PC-3 (cell line): ENCODE measurements around the gene CTSC. TPM values are rescaled to one million over a fixed set of nuclear protein-coding genes. Genes with fewer than 3 reads are reported as not detected.

ENCODE experiments used
- ATAC-seq: fragments of 200-7000 bp; cut with Tn5 transposase; 2 replicates; pipeline ENCODE4 v1.9.1; 2020; ENCODE audit warnings: mild to moderate bottlenecking, moderate library complexity
- BruUV-seq: library from RNA; stranded (reverse); fragments of 400-500 nt; replicated peaks from 2 replicates; lab custom pipeline; 2021; lab: Mats Ljungman, UMichigan
- CTCF ChIA-PET: fragments of 300-600 bp; sonication (Branson Sonifier 250); formaldehyde crosslinking; loops from one replicate; lab custom pipeline; 2022; ENCODE audit warnings: antibody characterized with exemption; lab: Charles Lee
- POLR2A ChIA-PET: fragments of 300-600 bp; sonication (Branson Sonifier 250); formaldehyde crosslinking; loops from one replicate; lab custom pipeline; 2022; ENCODE audit warnings: antibody characterized with exemption; ENCODE audit not compliant: unreplicated experiment; lab: Charles Lee
- DNase-seq: peaks from one replicate; pipeline ENCODE4 v3.0.0-alpha.2; 2015
- H2AFZ ChIP-seq: fragments of 300-600 bp; sonication (generic); 2 replicates; pipeline ENCODE4 v1.6.0; 2016; ENCODE audit warnings: antibody characterized with exemption, low read length
- H3F3A ChIP-seq: fragments of 300-600 bp; sonication (generic); one replicate; pipeline ENCODE4 v1.6.0; 2017; ENCODE audit warnings: antibody characterized with exemption, low read length, control low read depth, mild to moderate bottlenecking; ENCODE audit not compliant: unreplicated experiment
- H3K27ac ChIP-seq: fragments of 300-600 bp; sonication (generic); 2 replicates; pipeline ENCODE4 v1.5.1; 2016; ENCODE audit warnings: mild to moderate bottlenecking, low read length
- H3K27me3 ChIP-seq: fragments of 300-600 bp; sonication (generic); 2 replicates; pipeline ENCODE4 v1.6.1; 2016; ENCODE audit warnings: low read length, mixed read lengths
- H3K36me3 ChIP-seq: fragments of 300-600 bp; sonication (generic); 2 replicates; pipeline ENCODE4 v1.6.1; 2016; ENCODE audit warnings: low read depth, mixed run types, low read length, mixed read lengths
- H3K4me1 ChIP-seq: fragments of 300-600 bp; sonication (generic); 2 replicates; pipeline ENCODE4 v1.5.1; 2016; ENCODE audit warnings: low read length; ENCODE audit not compliant: insufficient read depth
- H3K4me2 ChIP-seq: fragments of 300-600 bp; sonication (generic); 2 replicates; pipeline ENCODE4 v1.6.0; 2016; ENCODE audit warnings: low read length
- H3K4me3 ChIP-seq: fragments of 300-600 bp; sonication (generic); 2 replicates; pipeline ENCODE4 v1.5.1; 2016; ENCODE audit warnings: mild to moderate bottlenecking, low read length, mixed read lengths
- H3K79me2 ChIP-seq: fragments of 300-600 bp; sonication (generic); 2 replicates; pipeline ENCODE4 v1.6.1; 2017; ENCODE audit warnings: low read length, mixed read lengths
- H3K9ac ChIP-seq: fragments of 300-600 bp; sonication (generic); 2 replicates; pipeline ENCODE4 v1.6.0; 2016; ENCODE audit warnings: mild to moderate bottlenecking, low read length
- H3K9me2 ChIP-seq: fragments of 300-600 bp; sonication (generic); replicated peaks from 2 replicates; pipeline ENCODE4 v1.6.1; 2016; ENCODE audit warnings: mixed run types, low read length, mixed read lengths
- H3K9me3 ChIP-seq: fragments of 300-600 bp; sonication (generic); 2 replicates; pipeline ENCODE4 v1.6.1; 2016; ENCODE audit warnings: low read length, mixed read lengths
- H4K20me1 ChIP-seq: fragments of 300-600 bp; sonication (generic); 2 replicates; pipeline ENCODE4 v1.6.1; 2016; ENCODE audit warnings: low read length, mixed read lengths
- CTCF ChIP-seq: fragments of 300-600 bp; sonication (generic); conservative IDR thresholded peaks from 2 replicates; pipeline ENCODE4 v1.5.1; 2017; ENCODE audit warnings: antibody characterized with exemption, low read depth, mild to moderate bottlenecking, low read length
- EZH2 ChIP-seq: fragments of 300-600 bp; sonication (generic); IDR thresholded peaks from one replicate; pipeline ENCODE4 v1.6.1; 2017; ENCODE audit warnings: antibody characterized with exemption, mild to moderate bottlenecking, low read length; ENCODE audit not compliant: unreplicated experiment
- EZH2phosphoT487 ChIP-seq: fragments of 300-600 bp; sonication (generic); IDR thresholded peaks from 2 replicates; pipeline ENCODE4 v1.6.1; 2018; ENCODE audit warnings: mild to moderate bottlenecking, antibody characterized with exemption, low read length, borderline replicate concordance
- intact Hi-C: fragments of 100-400 bp; cut with micrococcal nuclease; formaldehyde crosslinking; loops from 2 replicates; pipeline ENCODE4 v1.9.0; 2023
- total RNA-seq: library from RNA; depleted of rRNA; stranded (reverse); fragments of >200 nt; gene quantifications from 2 replicates; pipeline ENCODE4 v1.2.3, GENCODE V29; 2014

CTSC gene
- total RNA-seq, 1 experiment from 2014 or later, result 240 TPM

GRCh38 chr11:88297421-88297820, 40.1 kb downstream of the CTSC start:
- H3K9ac ChIP-seq, result no peak overlapping the region
- no TSS peak for BruUV-seq
- H3F3A ChIP-seq, result no peaks in the 10 kb centered on the region
- H3K27me3 ChIP-seq, result no peaks in the 10 kb centered on the region
- peaks cover 56% of the 10 kb centered on the region for H3K36me3 ChIP-seq
- no peaks in the 10 kb centered on the region for H4K20me1 ChIP-seq
- H3K4me1 ChIP-seq, result peaks cover 11% of the 10 kb centered on the region
- H3K79me2 ChIP-seq, result no peaks in the 10 kb centered on the region
- H3K27ac ChIP-seq, result no peak overlapping the region
- H3K9me3 ChIP-seq, result no peaks in the 10 kb centered on the region
- no peak overlapping the region for H3K4me3 ChIP-seq
- H3K9me2 ChIP-seq, result no peaks in the 10 kb centered on the region
- ChIA-PET CTCF (no interaction called here), POLR2A (no interaction called here)
- no peak for TF ChIP-seq EZH2
- no peak for TF ChIP-seq EZH2phosphoT487
- H3K4me2 ChIP-seq, result no peak overlapping the region
- ATAC-seq (no peak), DNase-seq (no peak)
- H2AFZ ChIP-seq, result no peak overlapping the region
- intact Hi-C loops, result no loop called here

- BruUV-seq, result no TSS peak
- Histone ChIP-seq H3K27ac (no peak overlapping the region), H3K4me1 (peaks cover 15% of the 10 kb centered on the region), H3K79me2 (no peaks in the 10 kb centered on the region), H3K9me3 (no peaks in the 10 kb centered on the region), H3F3A (no peaks in the 10 kb centered on the region), H3K4me2 (no peak overlapping the region), H3K9me2 (no peaks in the 10 kb centered on the region), H3K27me3 (no peaks in the 10 kb centered on the region), H3K36me3 (peaks cover 49% of the 10 kb centered on the region), H3K4me3 (no peak overlapping the region), H3K9ac (no peak overlapping the region), H2AFZ (no peak overlapping the region), H4K20me1 (no peaks in the 10 kb centered on the region)
- ChIA-PET CTCF (no interaction called here), POLR2A (no interaction called here)
- ATAC-seq (no peak), DNase-seq (no peak)
- intact Hi-C loops, result no loop called here
- no peak for TF ChIP-seq EZH2phosphoT487
- no peak for TF ChIP-seq EZH2
- no peak for TF ChIP-seq CTCF
These were observed 42.5 kb downstream of the CTSC start for GRCh38 chr11:88295028-88295427.

- H4K20me1 ChIP-seq, result no peaks in the 10 kb centered on the region
- no peak for TF ChIP-seq EZH2
- no peak for TF ChIP-seq EZH2phosphoT487
- no peak for TF ChIP-seq CTCF
- no peaks in the 10 kb centered on the region for H3K79me2 ChIP-seq
- no peaks in the 10 kb centered on the region for H3K27me3 ChIP-seq
- H3K4me1 ChIP-seq, result peaks cover 17% of the 10 kb centered on the region
- TSS peak; percentile 73 for BruUV-seq
- no peak for ATAC-seq
- POLR2A ChIA-PET, result no interaction called here
- no peak for DNase-seq
- intact Hi-C loops, result no loop called here
- no peaks in the 10 kb centered on the region for H3K9me3 ChIP-seq
- no peak overlapping the region for H3K4me2 ChIP-seq
- H3K27ac ChIP-seq, result no peak overlapping the region
- peaks cover 43% of the 10 kb centered on the region for H3K36me3 ChIP-seq
- H3K9ac ChIP-seq, result no peak overlapping the region
- H3K9me2 ChIP-seq, result no peaks in the 10 kb centered on the region
- H3F3A ChIP-seq, result no peaks in the 10 kb centered on the region
- no peak overlapping the region for H2AFZ ChIP-seq
- no peak overlapping the region for H3K4me3 ChIP-seq
- CTCF ChIA-PET, result no interaction called here
These were observed 43.6 kb downstream of the CTSC start for GRCh38 chr11:88293931-88294330.
